ENCODE measurements around the gene STARD9. TPM values are rescaled to one million over a fixed set of nuclear protein-coding genes. Genes with fewer than 3 reads are reported as not detected.

The STARD9 gene
- total RNA-seq, 1 experiment from 2014 or later = 0.92 TPM

- DNase-seq = no peak
- intact Hi-C loops (cut with micrococcal nuclease; ENCODE audit: unreplicated experiment) = no loop called here
- no peaks in the 10 kb centered on the region for H3K36me3 Mint-ChIP-seq (ENCODE audit: insufficient read depth, unreplicated experiment)
- no peak overlapping the region for H3K27ac Mint-ChIP-seq (ENCODE audit: unreplicated experiment)
- no TSS peak for BruUV-seq (replicated peaks)
- no peaks in the 10 kb centered on the region for H3K4me1 Mint-ChIP-seq (ENCODE audit: low read depth, unreplicated experiment)
- H3K4me3 Mint-ChIP-seq (ENCODE audit: low read depth, unreplicated experiment) = no peak overlapping the region
- TF ChIP-seq CTCF (IDR thresholded peaks at IDR 0.05; ENCODE audit: unreplicated experiment) = no peak
- CTCF ChIA-PET = no interaction called here
- no peaks in the 10 kb centered on the region for H3K9me3 Mint-ChIP-seq (ENCODE audit: low read depth, unreplicated experiment)
- H3K27me3 Mint-ChIP-seq (ENCODE audit: unreplicated experiment) = no peaks in the 10 kb centered on the region
These were observed 33.5 kb downstream of the STARD9 start for GRCh38 chr15:42608752-42609488.

DNA sequence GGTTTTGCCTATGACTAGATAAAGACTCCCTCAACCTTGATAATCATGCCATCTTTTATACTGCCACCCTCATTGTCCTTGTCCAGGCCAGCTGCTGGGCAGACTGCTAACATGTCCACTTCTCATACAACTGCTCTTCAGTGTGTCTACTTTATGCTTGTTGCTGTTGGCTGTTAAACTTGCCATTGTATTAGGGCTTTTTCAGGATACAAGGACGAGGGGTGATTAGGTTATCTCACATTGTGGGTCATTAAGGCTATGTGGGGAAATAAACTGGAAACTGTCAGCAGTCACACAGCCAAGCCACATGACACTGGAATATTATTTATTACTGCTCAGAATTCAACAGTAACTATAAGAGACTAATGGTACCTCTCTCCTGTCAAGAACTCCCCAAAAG is 36.1 kb downstream of the STARD9 start:
- CTCF ChIA-PET = no interaction called here
- Mint-ChIP-seq H3K36me3 (ENCODE audit: insufficient read depth, unreplicated experiment) (no peaks in the 10 kb centered on the region), H3K4me3 (ENCODE audit: low read depth, unreplicated experiment) (no peak overlapping the region), H3K9me3 (ENCODE audit: low read depth, unreplicated experiment) (no peaks in the 10 kb centered on the region), H3K27ac (ENCODE audit: unreplicated experiment) (no peak overlapping the region), H3K4me1 (ENCODE audit: low read depth, unreplicated experiment) (no peaks in the 10 kb centered on the region), H3K27me3 (ENCODE audit: unreplicated experiment) (no peaks in the 10 kb centered on the region)
- DNase-seq = no peak
- no peak for TF ChIP-seq CTCF (IDR thresholded peaks at IDR 0.05; ENCODE audit: unreplicated experiment)
- intact Hi-C loops (cut with micrococcal nuclease; ENCODE audit: unreplicated experiment) = no loop called here
- no TSS peak for BruUV-seq (replicated peaks)

- Mint-ChIP-seq H3K4me1 (ENCODE audit: low read depth, unreplicated experiment) (no peaks in the 10 kb centered on the region), H3K9me3 (ENCODE audit: low read depth, unreplicated experiment) (no peaks in the 10 kb centered on the region), H3K36me3 (ENCODE audit: insufficient read depth, unreplicated experiment) (no peaks in the 10 kb centered on the region), H3K27me3 (ENCODE audit: unreplicated experiment) (no peaks in the 10 kb centered on the region), H3K27ac (ENCODE audit: unreplicated experiment) (no peak overlapping the region), H3K4me3 (ENCODE audit: low read depth, unreplicated experiment) (no peak overlapping the region)
- CTCF ChIA-PET = no interaction called here
- intact Hi-C loops (cut with micrococcal nuclease; ENCODE audit: unreplicated experiment) = no loop called here
- no TSS peak for BruUV-seq (replicated peaks)
- DNase-seq = no peak
- TF ChIP-seq CTCF (IDR thresholded peaks at IDR 0.05; ENCODE audit: unreplicated experiment) = no peak
These were observed 37.0 kb downstream of the STARD9 start for GRCh38 chr15:42612367-42612912.

DNA sequence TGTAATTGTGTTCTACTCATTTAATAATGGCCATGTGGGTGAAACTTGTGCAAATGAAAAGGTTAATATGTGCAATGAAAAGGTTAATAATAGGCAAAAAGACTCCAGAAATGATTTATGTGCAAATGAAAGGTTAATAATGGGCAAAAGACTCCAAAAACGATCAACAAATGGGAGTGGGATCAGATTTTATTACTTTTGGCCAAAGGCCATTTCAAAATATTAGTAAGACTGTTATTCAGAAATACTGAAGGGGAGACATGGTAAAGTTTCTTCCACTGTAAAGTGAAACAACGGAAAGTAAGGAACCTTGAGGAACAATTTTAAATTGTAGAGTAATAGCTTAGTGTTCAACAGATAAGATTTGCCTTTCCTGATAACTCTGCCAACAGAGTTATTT is 40.7 kb downstream of the STARD9 start:
- no peak for DNase-seq
- no TSS peak for BruUV-seq (replicated peaks)
- CTCF ChIA-PET = interaction anchor here (0.7 kb wide), 2 partner anchors 374 to 408 kb away, joined by 3 to 6 read pairs; partner anchors contain the start of gene VPS39

More for the DNA sequence above, 40.7 kb downstream of the STARD9 start:
- intact Hi-C loops (cut with micrococcal nuclease; ENCODE audit: unreplicated experiment) = no loop called here
- H3K27me3 Mint-ChIP-seq (ENCODE audit: unreplicated experiment) = no peaks in the 10 kb centered on the region
- H3K9me3 Mint-ChIP-seq (ENCODE audit: low read depth, unreplicated experiment) = no peaks in the 10 kb centered on the region
- no peak overlapping the region for H3K27ac Mint-ChIP-seq (ENCODE audit: unreplicated experiment)
- H3K4me1 Mint-ChIP-seq (ENCODE audit: low read depth, unreplicated experiment) = no peaks in the 10 kb centered on the region
- no peaks in the 10 kb centered on the region for H3K36me3 Mint-ChIP-seq (ENCODE audit: insufficient read depth, unreplicated experiment)
- H3K4me3 Mint-ChIP-seq (ENCODE audit: low read depth, unreplicated experiment) = no peak overlapping the region
- no peak for TF ChIP-seq CTCF (IDR thresholded peaks at IDR 0.05; ENCODE audit: unreplicated experiment)

All from Calu3 (cell line).